Smooth muscle cell (in vitro differentiated cells): ENCODE measurements around the gene CBX6. TPM values are rescaled to one million over a fixed set of nuclear protein-coding genes. Genes with fewer than 3 reads are reported as not detected.

Experiments used
- DNase-seq: peaks from one replicate; lab custom pipeline; 2025; ENCODE audit not compliant: unreplicated experiment; lab: John Stamatoyannopoulos, UW
- H2AFZ ChIP-seq: fragments of 200-600 bp; sonication (generic); 2 replicates; pipeline ENCODE4 v1.6.0; 2016; ENCODE audit warnings: antibody characterized with exemption, low read depth, mild to moderate bottlenecking
- H3F3A ChIP-seq: fragments of 200-600 bp; sonication (generic); 2 replicates; pipeline ENCODE4 v1.6.0; 2017; ENCODE audit warnings: antibody characterized with exemption, low read depth
- H3K27ac ChIP-seq: fragments of 200-600 bp; sonication (generic); 2 replicates; pipeline ENCODE4 v1.5.1; 2016; ENCODE audit warnings: low read depth, mild to moderate bottlenecking
- H3K27me3 ChIP-seq: fragments of 200-600 bp; sonication (generic); 2 replicates; pipeline ENCODE4 v1.6.1; 2016; ENCODE audit warnings: low read depth, mild to moderate bottlenecking
- H3K36me3 ChIP-seq: fragments of 200-600 bp; sonication (generic); 2 replicates; pipeline ENCODE4 v1.5.1; 2016; ENCODE audit warnings: low read depth
- H3K4me1 ChIP-seq: fragments of 200-600 bp; sonication (generic); 2 replicates; pipeline ENCODE4 v1.5.1; 2016; ENCODE audit warnings: low read depth
- H3K4me2 ChIP-seq: fragments of 200-600 bp; sonication (generic); 2 replicates; pipeline ENCODE4 v1.6.0; 2016; ENCODE audit warnings: mild to moderate bottlenecking
- H3K4me3 ChIP-seq: fragments of 200-600 bp; sonication (generic); 2 replicates; pipeline ENCODE4 v1.5.1; 2016; ENCODE audit warnings: mild to moderate bottlenecking
- H3K79me2 ChIP-seq: fragments of 200-600 bp; sonication (generic); 2 replicates; pipeline ENCODE4 v1.6.0; 2016; ENCODE audit warnings: low read depth, mild to moderate bottlenecking
- H3K9ac ChIP-seq: fragments of 200-600 bp; sonication (generic); 2 replicates; pipeline ENCODE4 v1.6.0; 2016; ENCODE audit warnings: low read depth
- H3K9me3 ChIP-seq: fragments of 200-600 bp; sonication (generic); replicated peaks from 2 replicates; pipeline ENCODE4 v1.5.1; 2016; ENCODE audit warnings: low read depth
- H4K20me1 ChIP-seq: fragments of 200-600 bp; sonication (generic); 2 replicates; pipeline ENCODE4 v1.6.0; 2016; ENCODE audit warnings: low read depth
- CTCF ChIP-seq: fragments of 200-600 bp; sonication (generic); IDR thresholded peaks from 2 replicates; pipeline ENCODE4 v1.5.1; 2017; ENCODE audit warnings: borderline replicate concordance, mild to moderate bottlenecking, antibody characterized with exemption; ENCODE audit not compliant: insufficient read depth, poor library complexity, severe bottlenecking
- WGBS: methylation state at CpG from one replicate; pipeline ENCODE4 v1.1.7; 2016; ENCODE audit warnings: low lambda C conversion rate; 5-methylcytosine and 5-hydroxymethylcytosine counted together
- polyA plus RNA-seq: library from polyadenylated mRNA; unstranded; fragments of >200 nt; fragmentation: Nextera tagmentation; extraction: Ambion mirVana; gene quantifications from 2 replicates; pipeline ENCODE4 v1.2.1, GENCODE V29; 2016
- total RNA-seq: library from RNA; depleted of rRNA; stranded (reverse); fragments of >200 nt; gene quantifications from 2 replicates; pipeline ENCODE4 v1.2.3, GENCODE V29; 2014

The CBX6 gene
- total and polyA plus RNA-seq, 2 experiments from 2014 or later, result 11.6 to 23.9 TPM

- no peak for TF ChIP-seq CTCF
- H2AFZ ChIP-seq, result no peak overlapping the region
- H3K79me2 ChIP-seq, result no peaks in the 10 kb centered on the region
- H3K4me3 ChIP-seq, result no peak overlapping the region
- H3F3A ChIP-seq, result no peaks in the 10 kb centered on the region
- peaks cover 49% of the 10 kb centered on the region for H4K20me1 ChIP-seq
- no peak for DNase-seq
- no peaks in the 10 kb centered on the region for H3K27me3 ChIP-seq
- no peaks in the 10 kb centered on the region for H3K4me1 ChIP-seq
- H3K9me3 ChIP-seq, result no peaks in the 10 kb centered on the region
- H3K9ac ChIP-seq, result no peak overlapping the region
- no peak overlapping the region for H3K4me2 ChIP-seq
- no peak overlapping the region for H3K27ac ChIP-seq
- H3K36me3 ChIP-seq, result no peaks in the 10 kb centered on the region
- WGBS, result 72% methylated on average over 12 of the region's 12 CpGs
These were observed 10.1 kb downstream of the CBX6 start for GRCh38 chr22:38861927-38862326.

- no peaks in the 10 kb centered on the region for H3K79me2 ChIP-seq
- peaks cover 43% of the 10 kb centered on the region for H4K20me1 ChIP-seq
- no peaks in the 10 kb centered on the region for H3K9me3 ChIP-seq
- H3K4me3 ChIP-seq, result no peak overlapping the region
- no peak overlapping the region for H3K27ac ChIP-seq
- 66% methylated on average over 13 of the region's 13 CpGs for WGBS
- DNase-seq, result no peak
- TF ChIP-seq CTCF, result no peak
- no peaks in the 10 kb centered on the region for H3F3A ChIP-seq
- no peak overlapping the region for H2AFZ ChIP-seq
- H3K4me2 ChIP-seq, result no peak overlapping the region
- no peaks in the 10 kb centered on the region for H3K36me3 ChIP-seq
- no peaks in the 10 kb centered on the region for H3K27me3 ChIP-seq
- no peak overlapping the region for H3K9ac ChIP-seq
- H3K4me1 ChIP-seq, result no peaks in the 10 kb centered on the region
These were observed 10.7 kb downstream of the CBX6 start for GRCh38 chr22:38861170-38861876.

- no peak for DNase-seq
- H3K36me3 ChIP-seq, result no peaks in the 10 kb centered on the region
- H4K20me1 ChIP-seq, result peaks cover 35% of the 10 kb centered on the region
- no peaks in the 10 kb centered on the region for H3F3A ChIP-seq
- no peaks in the 10 kb centered on the region for H3K27me3 ChIP-seq
- WGBS, result 87% methylated on average over 20 of the region's 23 CpGs
- no peak overlapping the region for H2AFZ ChIP-seq
- TF ChIP-seq CTCF, result no peak
- H3K79me2 ChIP-seq, result no peaks in the 10 kb centered on the region
- H3K27ac ChIP-seq, result no peak overlapping the region
- no peak overlapping the region for H3K4me2 ChIP-seq
- no peaks in the 10 kb centered on the region for H3K9me3 ChIP-seq
- no peak overlapping the region for H3K4me3 ChIP-seq
- H3K4me1 ChIP-seq, result no peaks in the 10 kb centered on the region
- H3K9ac ChIP-seq, result no peak overlapping the region
These were observed 11.5 kb downstream of the CBX6 start for GRCh38 chr22:38860283-38861169.
